Muscle of leg (tissue), 11 donors: ENCODE results near the gene MYRF. TPM values are rescaled to one million over a fixed set of nuclear protein-coding genes. Genes with fewer than 3 reads are reported as not detected.

Source experiments
- DNase-seq: peaks from one replicate; pipeline ENCODE4 v3.0.0; 2013
- H3K27ac ChIP-seq: one replicate; pipeline ENCODE4 v1.5.1; 2013; ENCODE audit warnings: mild to moderate bottlenecking, low read length, control low read depth
- H3K27me3 ChIP-seq: one replicate; pipeline ENCODE4 v1.6.1; 2013; ENCODE audit warnings: low read length; ENCODE audit not compliant: control insufficient read depth, insufficient read depth
- H3K36me3 ChIP-seq: one replicate; pipeline ENCODE4 v1.6.1; 2013; ENCODE audit warnings: low read length; ENCODE audit not compliant: control insufficient read depth, insufficient read depth
- H3K4me1 ChIP-seq: one replicate; pipeline ENCODE4 v1.6.1; 2013; ENCODE audit warnings: low read length; ENCODE audit not compliant: control insufficient read depth, insufficient read depth
- H3K4me3 ChIP-seq: one replicate; pipeline ENCODE4 v1.5.1; 2013; ENCODE audit warnings: low read length, control low read depth
- H3K9me3 ChIP-seq: replicated peaks from 2 replicates; pipeline ENCODE4 v1.6.1; 2013; ENCODE audit warnings: low read depth, low read length; ENCODE audit not compliant: control insufficient read depth
- WGBS: methylation state at CpG from one replicate; pipeline ENCODE4 v1.1.5; 2013; ENCODE audit warnings: missing lambda C conversion rate; ENCODE audit not compliant: insufficient coverage; 5-methylcytosine and 5-hydroxymethylcytosine counted together
- polyA plus RNA-seq, 8 donors: library from polyadenylated mRNA; unstranded; fragments of 120-200 nt; gene quantifications; one replicate each; pipeline versions ENCODE4 v1.2.1 to v1.2.3, GENCODE V29; 2013; ENCODE audit warnings: inconsistent platforms in 1 of 8, low replicate concordance in 1 of 8; ENCODE audit not compliant: insufficient read length in 8 of 8, insufficient read depth in 1 of 8
- total RNA-seq: library from RNA; stranded (reverse); fragments of 120-200 nt; gene quantifications from one replicate; pipeline ENCODE4 v1.2.4, GENCODE V29; 2013

MYRF gene
- total and polyA plus RNA-seq, 9 donors = 0.49 to 3.3 (median 1.3) TPM

GRCh38 chr11:61792310-61793082, 40.1 kb downstream of the MYRF start, which contains the start of the genes FEN1 and TMEM258:
TSS of gene FEN1 (plus strand) at chr11:61792911. CDS start at chr11:61795362, 2,451 bp downstream.
TSS of gene TMEM258 (minus strand) at chr11:61792599. CDS start at chr11:61792558, 41 bp downstream.
- Histone ChIP-seq H3K27me3 (no peaks in the 10 kb centered on the region), H3K4me3 (peak within 1 kb of the TSS; percentile 88), H3K4me1 (peaks cover 10% of the 10 kb centered on the region), H3K27ac (peak within 1 kb of the TSS; percentile 96), H3K36me3 (peaks cover 44% of the 10 kb centered on the region), H3K9me3 (no peaks in the 10 kb centered on the region)
- WGBS = under 1% methylated on average over 54 of the region's 61 CpGs
- peak; percentile 97 for DNase-seq

GRCh38 chr11:61793083-61793828, 40.8 kb downstream of the MYRF start:
- WGBS = 2% methylated on average over 21 of the region's 29 CpGs
- Histone ChIP-seq H3K9me3 (no peaks in the 10 kb centered on the region), H3K27me3 (no peaks in the 10 kb centered on the region), H3K4me1 (peaks cover 10% of the 10 kb centered on the region), H3K36me3 (peaks cover 37% of the 10 kb centered on the region), H3K4me3 (peak overlapping the region; percentile 88), H3K27ac (peak overlapping the region; percentile 96)
- no peak for DNase-seq

GRCh38 chr11:61793829-61794204, 41.4 kb downstream of the MYRF start:
- no peak for DNase-seq
- H3K36me3 ChIP-seq = peaks cover 34% of the 10 kb centered on the region
- no peaks in the 10 kb centered on the region for H3K27me3 ChIP-seq
- WGBS = 64% methylated on average over 2 of the region's 3 CpGs
- H3K27ac ChIP-seq = no peak overlapping the region
- no peaks in the 10 kb centered on the region for H3K9me3 ChIP-seq
- H3K4me1 ChIP-seq = peaks cover 10% of the 10 kb centered on the region
- H3K4me3 ChIP-seq = peak overlapping the region; percentile 88

- Histone ChIP-seq H3K4me3 (no peak overlapping the region), H3K36me3 (peaks cover 31% of the 10 kb centered on the region), H3K27ac (no peak overlapping the region), H3K27me3 (no peaks in the 10 kb centered on the region), H3K4me1 (peaks cover 10% of the 10 kb centered on the region), H3K9me3 (no peaks in the 10 kb centered on the region)
- DNase-seq = no peak
- WGBS = no CpG with 5 or more reads among the region's 4 CpGs
Observed at GRCh38 chr11:61794579-61794978, 42.1 kb downstream of the MYRF start.

GRCh38 chr11:61795459-61795858, 43.0 kb downstream of the MYRF start:
- no peak for DNase-seq
- Histone ChIP-seq H3K9me3 (no peaks in the 10 kb centered on the region), H3K4me1 (peaks cover 10% of the 10 kb centered on the region), H3K27me3 (no peaks in the 10 kb centered on the region), H3K36me3 (peaks cover 28% of the 10 kb centered on the region), H3K27ac (no peak overlapping the region), H3K4me3 (no peak overlapping the region)
- 71% methylated on average over 12 of the region's 12 CpGs for WGBS

GRCh38 chr11:61795876-61796526, 43.6 kb downstream of the MYRF start:
- H3K27me3 ChIP-seq = no peaks in the 10 kb centered on the region
- H3K9me3 ChIP-seq = no peaks in the 10 kb centered on the region
- DNase-seq = no peak
- WGBS = 86% methylated on average over 16 of the region's 18 CpGs
- H3K36me3 ChIP-seq = peaks cover 30% of the 10 kb centered on the region
- no peak overlapping the region for H3K27ac ChIP-seq
- no peak overlapping the region for H3K4me3 ChIP-seq
- H3K4me1 ChIP-seq = peaks cover 10% of the 10 kb centered on the region

GRCh38 chr11:61797263-61797944, 45.0 kb downstream of the MYRF start:
- H3K36me3 ChIP-seq = peaks cover 31% of the 10 kb centered on the region
- H3K4me1 ChIP-seq = peaks cover 10% of the 10 kb centered on the region
- peak; percentile 90 for DNase-seq
- no peak overlapping the region for H3K4me3 ChIP-seq
- H3K27me3 ChIP-seq = no peaks in the 10 kb centered on the region
- no peak overlapping the region for H3K27ac ChIP-seq
- no peaks in the 10 kb centered on the region for H3K9me3 ChIP-seq
- WGBS = 75% methylated on average over 2 of the region's 3 CpGs

GRCh38 chr11:61799665-61800284, 47.3 kb downstream of the MYRF start:
- Histone ChIP-seq H3K9me3 (no peaks in the 10 kb centered on the region), H3K36me3 (peaks cover 54% of the 10 kb centered on the region), H3K27me3 (no peaks in the 10 kb centered on the region), H3K4me3 (no peak overlapping the region), H3K4me1 (peaks cover 4% of the 10 kb centered on the region), H3K27ac (no peak overlapping the region)
- no peak for DNase-seq
- 71% methylated on average over 1 of the region's 2 CpGs for WGBS

GRCh38 chr11:61800331-61801281, 48.2 kb downstream of the MYRF start:
- H3K4me3 ChIP-seq = no peak overlapping the region
- WGBS = no CpG with 5 or more reads among the region's 3 CpGs
- H3K27me3 ChIP-seq = no peaks in the 10 kb centered on the region
- no peak for DNase-seq
- peaks cover 57% of the 10 kb centered on the region for H3K36me3 ChIP-seq
- H3K27ac ChIP-seq = no peak overlapping the region
- H3K4me1 ChIP-seq = peaks cover 6% of the 10 kb centered on the region
- H3K9me3 ChIP-seq = no peaks in the 10 kb centered on the region
